Stimulated activated CD4-positive, alpha-beta T cell treated with anti-CD3 and anti-CD28 coated beads, TNF-alpha, amount 100 ng/mL, for 4 hours (primary cell): ENCODE results near the gene GUCY2F.

Source experiments
- DNase-seq, 3 experiments: peaks; one replicate each; pipeline ENCODE4 v3.0.0-alpha.2; 2020; ENCODE audit warnings: low read depth in 3 of 3

GUCY2F gene

GRCh38 chrX:109393859-109394258, 88.0 kb downstream of the GUCY2F start:
- no peak for DNase-seq

GRCh38 chrX:109392895-109393294, 89.0 kb downstream of the GUCY2F start:
- no peak for DNase-seq

- no peak for DNase-seq
Observed at GRCh38 chrX:109390556-109390955, 91.3 kb downstream of the GUCY2F start.

GRCh38 chrX:109389917-109390316, 92.0 kb downstream of the GUCY2F start:
- no peak for DNase-seq

GRCh38 chrX:109384699-109385098, 97.2 kb downstream of the GUCY2F start:
- DNase-seq, result no peak

- no peak for DNase-seq
Observed at GRCh38 chrX:109382332-109382731, 99.6 kb downstream of the GUCY2F start.

- DNase-seq, result no peak
Observed at GRCh38 chrX:109378281-109378680, 103.6 kb downstream of the GUCY2F start.

- no peak for DNase-seq
Observed at GRCh38 chrX:109374262-109374960, 107.5 kb downstream of the GUCY2F start.

- DNase-seq, result no peak
Observed at GRCh38 chrX:109373468-109373867, 108.4 kb downstream of the GUCY2F start.

GRCh38 chrX:109372716-109373115, 109.2 kb downstream of the GUCY2F start:
- DNase-seq, result no peak

- DNase-seq, result no peak
Observed at GRCh38 chrX:109372291-109372690, 109.6 kb downstream of the GUCY2F start.

GRCh38 chrX:109362101-109362500, 119.8 kb downstream of the GUCY2F start:
- no peak for DNase-seq

GRCh38 chrX:109360301-109360700, 121.6 kb downstream of the GUCY2F start:
- DNase-seq, result no peak

GRCh38 chrX:109357706-109358105, 124.2 kb downstream of the GUCY2F start:
- DNase-seq, result no peak

- DNase-seq, result no peak
Observed at GRCh38 chrX:109356684-109357083, 125.2 kb downstream of the GUCY2F start.

GRCh38 chrX:109352066-109352588, 129.8 kb downstream of the GUCY2F start:
- no peak for DNase-seq

GRCh38 chrX:109351557-109351956, 130.3 kb downstream of the GUCY2F start:
- DNase-seq, result no peak

- no peak for DNase-seq
Observed at GRCh38 chrX:109350551-109350950, 131.3 kb downstream of the GUCY2F start.

GRCh38 chrX:109350051-109350450, 131.8 kb downstream of the GUCY2F start:
- no peak for DNase-seq

- DNase-seq, result no peak
Observed at GRCh38 chrX:109347632-109348031, 134.3 kb downstream of the GUCY2F start.

GRCh38 chrX:109346491-109346890, 135.4 kb downstream of the GUCY2F start:
- DNase-seq, result no peak

- no peak for DNase-seq
Observed at GRCh38 chrX:109345856-109346255, 136.0 kb downstream of the GUCY2F start.

GRCh38 chrX:109344678-109345077, 137.2 kb downstream of the GUCY2F start:
- DNase-seq, result no peak

- DNase-seq, result no peak
Observed at GRCh38 chrX:109344101-109344500, 137.8 kb downstream of the GUCY2F start.
